ENCODE data around the gene SET. TPM values are rescaled to one million over a fixed set of nuclear protein-coding genes. Genes with fewer than 3 reads are reported as not detected.

Gene SET
- total and polyA plus RNA-seq, 2 experiments from 2014 or later = 949 to 1,261 TPM

Small RNAs within 50 kb of the gene (small RNA-seq; reads per million reads assigned to genes)
- not detected for gene RF00017 (ENCODE audit: low replicate concordance)
- gene RN7SL560P (ENCODE audit: low replicate concordance) = not detected

Other genes with a start within 250 kb of the SET start
- 23.5 and 26.9 TPM in 2 replicates for gene ODF2, start 233.2 kb upstream of the SET start, total RNA-seq (2014; rRNA removed; shearing (Covaris generic))
- gene ODF2, start 233.2 kb upstream of the SET start, polyA plus RNA-seq (2016; fragmentation: Nextera tagmentation; extraction: Ambion mirVana) = 13.2 and 17.5 TPM in 2 replicates
- 19.6 and 22.1 TPM in 2 replicates for gene GLE1, start 184.5 kb upstream of the SET start, total RNA-seq (2014; rRNA removed; shearing (Covaris generic))
- 7.3 and 7.4 TPM in 2 replicates for gene GLE1, start 184.5 kb upstream of the SET start, polyA plus RNA-seq (2016; fragmentation: Nextera tagmentation; extraction: Ambion mirVana)
- 160 and 195 TPM in 2 replicates for gene SPTAN1, start 136.6 kb upstream of the SET start, total RNA-seq (2014; rRNA removed; shearing (Covaris generic))
- 98.3 and 108 TPM in 2 replicates for gene SPTAN1, start 136.6 kb upstream of the SET start, polyA plus RNA-seq (2016; fragmentation: Nextera tagmentation; extraction: Ambion mirVana)
- gene DYNC2I2, start 32.4 kb upstream of the SET start, total RNA-seq (2014; rRNA removed; shearing (Covaris generic)) = 68.4 and 78.3 TPM in 2 replicates
- 48.7 and 51.5 TPM in 2 replicates for gene DYNC2I2, start 32.4 kb upstream of the SET start, polyA plus RNA-seq (2016; fragmentation: Nextera tagmentation; extraction: Ambion mirVana)
- gene PKN3, start 13.3 kb downstream of the SET start, total RNA-seq (2014; rRNA removed; shearing (Covaris generic)) = 16.3 and 17.7 TPM in 2 replicates
- gene PKN3, start 13.3 kb downstream of the SET start, polyA plus RNA-seq (2016; fragmentation: Nextera tagmentation; extraction: Ambion mirVana) = 6.2 and 6.7 TPM in 2 replicates
- 54.1 and 57.9 TPM in 2 replicates for gene ZDHHC12, start 34.9 kb downstream of the SET start, total RNA-seq (2014; rRNA removed; shearing (Covaris generic))
- 47.5 and 50.3 TPM in 2 replicates for gene ZDHHC12, start 34.9 kb downstream of the SET start, polyA plus RNA-seq (2016; fragmentation: Nextera tagmentation; extraction: Ambion mirVana)
- gene ZER1, start 82.7 kb downstream of the SET start, total RNA-seq (2014; rRNA removed; shearing (Covaris generic)) = 14.4 and 23.9 TPM in 2 replicates
- 6.5 and 7.0 TPM in 2 replicates for gene ZER1, start 82.7 kb downstream of the SET start, polyA plus RNA-seq (2016; fragmentation: Nextera tagmentation; extraction: Ambion mirVana)
- 19.1 and 19.4 TPM in 2 replicates for gene TBC1D13, start 98.0 kb downstream of the SET start, total RNA-seq (2014; rRNA removed; shearing (Covaris generic))
- gene TBC1D13, start 98.0 kb downstream of the SET start, polyA plus RNA-seq (2016; fragmentation: Nextera tagmentation; extraction: Ambion mirVana) = 7.8 and 8.3 TPM in 2 replicates
- gene ENDOG, start 129.3 kb downstream of the SET start, total RNA-seq (2014; rRNA removed; shearing (Covaris generic)) = 14.6 and 23.5 TPM in 2 replicates
- gene ENDOG, start 129.3 kb downstream of the SET start, polyA plus RNA-seq (2016; fragmentation: Nextera tagmentation; extraction: Ambion mirVana) = 15.1 and 19.2 TPM in 2 replicates
- gene SPOUT1, start 140.6 kb downstream of the SET start, total RNA-seq (2014; rRNA removed; shearing (Covaris generic)) = 34.8 and 50.9 TPM in 2 replicates
- 28.5 and 33.5 TPM in 2 replicates for gene SPOUT1, start 140.6 kb downstream of the SET start, polyA plus RNA-seq (2016; fragmentation: Nextera tagmentation; extraction: Ambion mirVana)
- 29.8 and 34.0 TPM in 2 replicates for gene KYAT1, start 192.7 kb downstream of the SET start, total RNA-seq (2014; rRNA removed; shearing (Covaris generic))
- gene KYAT1, start 192.7 kb downstream of the SET start, polyA plus RNA-seq (2016; fragmentation: Nextera tagmentation; extraction: Ambion mirVana) = 23.0 and 26.1 TPM in 2 replicates
- gene LRRC8A, start 192.9 kb downstream of the SET start, total RNA-seq (2014; rRNA removed; shearing (Covaris generic)) = 75.7 and 80.5 TPM in 2 replicates
- 35.3 and 37.3 TPM in 2 replicates for gene LRRC8A, start 192.9 kb downstream of the SET start, polyA plus RNA-seq (2016; fragmentation: Nextera tagmentation; extraction: Ambion mirVana)
- gene PHYHD1, start 231.8 kb downstream of the SET start, total RNA-seq (2014; rRNA removed; shearing (Covaris generic)) = 4.1 and 10.4 TPM in 2 replicates
- gene PHYHD1, start 231.8 kb downstream of the SET start, polyA plus RNA-seq (2016; fragmentation: Nextera tagmentation; extraction: Ambion mirVana) = 16.8 and 23.4 TPM in 2 replicates

Data from GM23338 (cell line).